Activated CD8-positive, alpha-beta T cell treated with anti-CD3 and anti-CD28 coated beads, Interleukin-2, amount 10 ng/mL, durations not matched to agents 7 days and 5 days (primary cell): ENCODE measurements around the gene TMEM43. TPM values are rescaled to one million over a fixed set of nuclear protein-coding genes. Genes with fewer than 3 reads are reported as not detected.

Source experiments
- ATAC-seq: fragments of 150-1000 bp; cut with Tn5 transposase; one replicate; pipeline ENCODE4 v1.10.0; 2021; ENCODE audit warnings: moderate library complexity
- CTCF ChIA-PET: fragments of 350-600 bp; sonication (Branson Sonifier 250); formaldehyde crosslinking; loops from one replicate; lab custom pipeline; 2021; ENCODE audit warnings: antibody characterized with exemption; lab: Charles Lee
- POLR2A ChIA-PET: fragments of 350-600 bp; sonication (Branson Sonifier 250); formaldehyde crosslinking; loops from one replicate; lab custom pipeline; 2021; ENCODE audit warnings: antibody characterized with exemption; lab: Charles Lee
- DNase-seq: peaks from one replicate; pipeline ENCODE4 v3.0.0-alpha.2; 2020
- H3K27ac Mint-ChIP-seq: one replicate; pipeline ENCODE4 v1.8.0; 2021; ENCODE audit warnings: mild to moderate bottlenecking, mixed read lengths
- H3K27me3 Mint-ChIP-seq: one replicate; pipeline ENCODE4 v1.8.0; 2021; ENCODE audit warnings: low read depth, mixed read lengths
- H3K36me3 Mint-ChIP-seq: one replicate; pipeline ENCODE4 v1.8.0; 2021; ENCODE audit warnings: low read depth, mixed read lengths
- H3K4me1 Mint-ChIP-seq: one replicate; pipeline ENCODE4 v1.8.0; 2021; ENCODE audit warnings: low read depth, mixed read lengths
- H3K4me3 Mint-ChIP-seq: one replicate; pipeline ENCODE4 v1.8.0; 2021; ENCODE audit warnings: mild to moderate bottlenecking, mixed read lengths
- H3K9me3 Mint-ChIP-seq: one replicate; pipeline ENCODE4 v1.8.0; 2022; ENCODE audit warnings: mixed read lengths; ENCODE audit not compliant: insufficient read depth
- total RNA-seq, 2 experiments: library from RNA; stranded (reverse); gene quantifications; one replicate each; pipeline ENCODE4 v1.2.3, GENCODE V29; 2021

The TMEM43 gene
- total RNA-seq, 2 experiments from 2014 or later, result 27.9 to 28.8 TPM

DNA sequence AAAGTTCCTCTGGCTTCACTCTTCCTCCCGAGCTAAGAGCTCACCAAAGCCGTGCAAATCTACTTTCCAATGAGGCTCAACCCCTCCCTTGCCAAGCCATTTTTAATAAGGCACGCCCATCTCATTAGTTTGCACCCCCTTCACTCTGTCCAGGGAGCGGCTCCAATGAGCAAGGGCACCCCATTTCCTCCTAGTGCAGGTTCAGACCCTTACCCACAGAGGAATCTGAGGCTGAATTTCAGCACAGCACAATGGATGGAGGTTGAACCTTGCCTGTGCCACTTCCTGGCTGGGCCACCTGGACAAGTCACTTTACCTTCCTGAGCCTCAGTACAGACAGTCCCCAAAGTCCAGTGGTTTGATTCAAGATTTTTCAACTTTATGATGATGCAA is 28.1 kb downstream of the TMEM43 start:
- POLR2A ChIA-PET, result no interaction called here
- peaks cover 31% of the 10 kb centered on the region for H3K36me3 Mint-ChIP-seq

GRCh38 chr3:14153663-14154062 is 28.8 kb downstream of the TMEM43 start:
- Mint-ChIP-seq H3K9me3 (no peaks in the 10 kb centered on the region), H3K36me3 (peaks cover 35% of the 10 kb centered on the region), H3K27me3 (no peaks in the 10 kb centered on the region), H3K27ac (no peak overlapping the region), H3K4me3 (no peak overlapping the region), H3K4me1 (no peaks in the 10 kb centered on the region)
- DNase-seq, result no peak
- POLR2A ChIA-PET, result no interaction called here
- ATAC-seq, result no peak
- CTCF ChIA-PET, result interaction anchor here (0.9 to 1.1 kb wide), 2 partner anchors 31 to 50 kb away, joined by 3 to 4 read pairs; no protein-coding TSS in a partner anchor

More for the DNA sequence above, 28.1 kb downstream of the TMEM43 start:
- CTCF ChIA-PET, result interaction anchor here (0.5 to 1.5 kb wide), 6 partner anchors 9 to 1417 kb away, joined by 3 to 6 read pairs (median 4); no protein-coding TSS in a partner anchor
- Mint-ChIP-seq H3K27ac (no peak overlapping the region), H3K4me1 (no peaks in the 10 kb centered on the region), H3K27me3 (no peaks in the 10 kb centered on the region), H3K4me3 (no peak overlapping the region), H3K9me3 (no peaks in the 10 kb centered on the region)
- DNase-seq (no peak), ATAC-seq (no peak)

- ChIA-PET CTCF (no interaction called here), POLR2A (no interaction called here)
These were observed 29.4 kb downstream of the TMEM43 start for GRCh38 chr3:14154276-14154675.

DNA sequence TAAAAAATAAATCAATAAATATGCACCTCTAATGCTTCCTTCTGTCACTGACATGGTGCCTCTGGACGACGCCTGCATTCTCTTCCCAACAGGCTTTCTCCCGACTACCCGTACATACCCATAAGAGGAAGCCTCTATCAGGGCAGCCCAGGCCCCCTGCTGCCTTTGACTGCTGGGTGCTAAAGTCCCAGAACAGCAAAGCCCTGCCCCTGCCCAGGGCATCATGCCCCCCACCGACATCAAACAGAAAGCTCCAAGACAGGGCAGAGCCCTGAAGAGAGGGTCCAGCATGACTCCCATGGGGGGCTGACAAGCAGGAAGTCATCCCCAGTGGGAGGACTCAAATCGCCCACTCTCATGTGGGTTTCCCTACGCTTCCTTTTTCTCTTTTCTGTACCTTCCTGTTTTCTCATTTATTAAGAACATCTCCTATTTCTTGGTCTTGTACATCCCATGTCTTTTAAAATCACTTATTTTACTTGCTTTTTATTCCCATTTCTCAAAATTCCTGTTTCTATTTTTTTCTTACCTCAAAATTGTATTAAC is 30.1 kb downstream of the TMEM43 start:
- Mint-ChIP-seq H3K36me3 (peaks cover 46% of the 10 kb centered on the region), H3K27me3 (no peaks in the 10 kb centered on the region)
- POLR2A ChIA-PET, result interaction anchor here (1.0 kb wide), 1 partner anchor 21 kb away, joined by 3 read pairs; no protein-coding TSS in a partner anchor

More at GRCh38 chr3:14154276-14154675, 29.4 kb downstream of the TMEM43 start:
- Mint-ChIP-seq H3K36me3 (peaks cover 41% of the 10 kb centered on the region), H3K4me3 (no peak overlapping the region), H3K27ac (no peak overlapping the region), H3K9me3 (no peaks in the 10 kb centered on the region), H3K4me1 (no peaks in the 10 kb centered on the region), H3K27me3 (no peaks in the 10 kb centered on the region)
- ATAC-seq, result no peak
- DNase-seq, result no peak

GRCh38 chr3:14156201-14156600 is 31.3 kb downstream of the TMEM43 start:
- DNase-seq (no peak), ATAC-seq (no peak)
- H3K27me3 Mint-ChIP-seq, result no peaks in the 10 kb centered on the region
- POLR2A ChIA-PET, result no interaction called here
- CTCF ChIA-PET, result interaction anchor here (1.2 kb wide), 1 partner anchor 47 kb away, joined by 3 read pairs; no protein-coding TSS in a partner anchor
- H3K36me3 Mint-ChIP-seq, result peaks cover 55% of the 10 kb centered on the region
- no peak overlapping the region for H3K27ac Mint-ChIP-seq
- H3K9me3 Mint-ChIP-seq, result peaks cover 11% of the 10 kb centered on the region
- H3K4me3 Mint-ChIP-seq, result no peak overlapping the region
- H3K4me1 Mint-ChIP-seq, result no peaks in the 10 kb centered on the region

More for the DNA sequence above, 30.1 kb downstream of the TMEM43 start:
- no peaks in the 10 kb centered on the region for H3K4me1 Mint-ChIP-seq
- H3K9me3 Mint-ChIP-seq, result no peaks in the 10 kb centered on the region
- H3K27ac Mint-ChIP-seq, result no peak overlapping the region
- no peak for DNase-seq
- ATAC-seq, result no peak
- H3K4me3 Mint-ChIP-seq, result no peak overlapping the region
- CTCF ChIA-PET, result no interaction called here

DNA sequence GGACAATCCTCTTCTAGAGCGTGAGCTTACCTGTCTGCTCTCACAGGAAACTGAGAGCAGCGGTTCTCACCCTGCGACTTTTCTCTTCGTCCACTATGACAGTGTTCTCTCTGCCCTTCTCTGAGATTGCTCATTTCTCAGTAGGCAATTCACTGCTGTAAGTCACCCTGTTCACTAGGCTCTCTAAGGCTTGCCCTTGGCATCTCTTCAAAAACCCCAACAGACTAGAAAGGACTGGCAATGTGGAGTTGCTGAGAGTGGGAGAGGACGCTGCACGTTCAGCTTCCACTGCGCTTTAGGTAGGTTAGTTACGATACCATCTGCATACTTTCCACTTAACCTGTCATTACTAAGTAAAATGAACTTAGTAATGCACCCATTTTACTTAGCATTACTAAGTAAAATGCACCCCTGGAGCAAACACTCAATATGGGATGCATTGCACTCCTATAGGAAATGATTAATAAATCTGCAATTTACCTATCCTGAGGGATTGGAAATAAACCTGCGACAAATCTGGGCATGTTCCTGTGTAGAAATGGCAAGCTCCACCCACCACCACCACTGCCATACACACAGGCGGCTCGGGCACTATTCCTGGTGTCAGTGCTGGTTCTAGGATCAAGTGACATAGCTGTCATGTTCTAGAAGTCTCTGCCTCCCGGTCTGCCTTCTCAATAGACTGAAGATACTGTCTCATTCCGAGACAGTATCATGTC is 32.1 kb downstream of the TMEM43 start:
- peaks cover 19% of the 10 kb centered on the region for H3K9me3 Mint-ChIP-seq
- H3K27ac Mint-ChIP-seq, result no peak overlapping the region
- H3K27me3 Mint-ChIP-seq, result no peaks in the 10 kb centered on the region
- peak; percentile 14 for DNase-seq
- no peaks in the 10 kb centered on the region for H3K4me1 Mint-ChIP-seq
- no peak for ATAC-seq
- CTCF ChIA-PET, result interaction anchor here (1.2 kb wide), 1 partner anchor 46 kb away, joined by 3 read pairs; no protein-coding TSS in a partner anchor
- POLR2A ChIA-PET, result interaction anchor here (0.9 kb wide), 1 partner anchor 17 kb away, joined by 3 read pairs; no protein-coding TSS in a partner anchor
- H3K4me3 Mint-ChIP-seq, result no peak overlapping the region
- peaks cover 63% of the 10 kb centered on the region for H3K36me3 Mint-ChIP-seq

DNA sequence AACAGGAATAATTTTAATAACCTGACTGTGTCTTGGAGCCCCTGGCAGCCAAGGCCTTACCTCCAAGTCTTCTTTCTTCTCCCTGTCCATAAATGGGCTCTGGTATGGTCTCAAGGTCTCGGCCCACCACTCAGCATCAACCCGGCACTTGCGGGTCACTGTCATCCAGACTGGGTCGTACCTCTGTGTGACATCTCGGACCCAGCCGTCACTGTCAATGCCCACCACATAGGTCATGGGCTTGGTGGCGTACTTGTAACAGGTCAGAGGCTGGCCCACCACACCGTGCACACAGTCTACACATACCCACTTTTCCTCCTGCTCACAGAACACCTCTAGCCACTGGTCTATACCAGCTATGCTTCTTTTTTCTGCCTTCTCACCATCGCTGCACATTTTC is 33.1 kb downstream of the TMEM43 start:
- Mint-ChIP-seq H3K4me3 (no peak overlapping the region), H3K9me3 (peaks cover 23% of the 10 kb centered on the region), H3K36me3 (peaks cover 67% of the 10 kb centered on the region), H3K27me3 (no peaks in the 10 kb centered on the region), H3K27ac (no peak overlapping the region), H3K4me1 (no peaks in the 10 kb centered on the region)
- peak; percentile 14 for DNase-seq
- no peak for ATAC-seq
- ChIA-PET POLR2A (interaction anchor here (0.9 kb wide), 1 partner anchor 16 kb away, joined by 3 read pairs; no protein-coding TSS in a partner anchor), CTCF (no interaction called here)

DNA sequence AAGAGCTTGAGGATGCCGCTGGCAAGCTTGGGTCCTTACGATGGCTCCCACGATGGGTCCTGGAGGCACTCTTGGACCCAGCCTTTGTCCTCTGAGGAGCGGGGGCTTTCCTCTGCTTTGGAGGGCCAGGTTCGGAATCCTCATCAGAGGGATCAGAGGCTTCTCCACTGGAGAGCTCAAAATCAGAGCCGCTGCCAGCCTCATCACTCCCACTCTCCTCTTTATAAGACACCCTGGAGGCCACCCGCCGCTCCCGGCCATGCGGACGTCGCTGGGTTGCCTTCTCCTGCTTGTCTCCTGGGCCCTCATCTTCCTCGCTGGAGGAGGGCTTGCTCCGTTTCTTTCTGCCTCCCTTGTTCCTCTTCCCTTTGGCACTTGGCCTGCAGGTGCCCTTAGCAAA is 33.5 kb downstream of the TMEM43 start:
- CTCF ChIA-PET, result no interaction called here
- H3K27ac Mint-ChIP-seq, result no peak overlapping the region
- H3K4me3 Mint-ChIP-seq, result no peak overlapping the region
- DNase-seq (peak; percentile 9), ATAC-seq (no peak)
- H3K36me3 Mint-ChIP-seq, result peaks cover 71% of the 10 kb centered on the region
- H3K27me3 Mint-ChIP-seq, result no peaks in the 10 kb centered on the region
- POLR2A ChIA-PET, result interaction anchor here (0.9 kb wide), 2 partner anchors 16 to 21 kb away, joined by 3 read pairs; no protein-coding TSS in a partner anchor
- H3K9me3 Mint-ChIP-seq, result peaks cover 26% of the 10 kb centered on the region
- H3K4me1 Mint-ChIP-seq, result no peaks in the 10 kb centered on the region

- H3K9me3 Mint-ChIP-seq, result peaks cover 26% of the 10 kb centered on the region
- DNase-seq (peak; percentile 12), ATAC-seq (no peak)
- H3K4me3 Mint-ChIP-seq, result no peak overlapping the region
- POLR2A ChIA-PET, result no interaction called here
- CTCF ChIA-PET, result interaction anchor here (0.7 kb wide), 1 partner anchor 11 kb away, joined by 3 read pairs; no protein-coding TSS in a partner anchor
- no peaks in the 10 kb centered on the region for H3K4me1 Mint-ChIP-seq
- H3K36me3 Mint-ChIP-seq, result peaks cover 74% of the 10 kb centered on the region
- H3K27me3 Mint-ChIP-seq, result no peaks in the 10 kb centered on the region
- no peak overlapping the region for H3K27ac Mint-ChIP-seq
These were observed 34.6 kb downstream of the TMEM43 start for GRCh38 chr3:14159426-14159825.

DNA sequence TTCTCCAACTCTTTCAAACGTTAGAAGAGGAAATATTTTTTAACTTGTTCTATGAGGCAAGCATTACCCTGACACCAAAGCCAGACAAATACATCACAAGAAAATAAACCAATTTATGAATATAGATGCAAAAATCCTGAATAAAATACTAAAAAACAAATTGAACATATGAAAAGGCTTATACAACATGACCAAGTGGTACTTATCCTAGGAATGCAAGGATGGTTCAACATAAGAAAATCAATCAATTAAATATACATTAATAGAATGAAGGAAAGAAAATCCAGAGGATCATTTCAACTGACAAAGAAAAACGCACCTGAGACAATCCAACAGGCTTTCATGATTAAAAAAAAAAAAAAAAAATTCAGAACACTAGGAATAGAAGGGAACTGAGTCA is 36.4 kb downstream of the TMEM43 start:
- peaks cover 26% of the 10 kb centered on the region for H3K9me3 Mint-ChIP-seq
- no peak overlapping the region for H3K4me3 Mint-ChIP-seq
- H3K4me1 Mint-ChIP-seq, result no peaks in the 10 kb centered on the region
- no peak overlapping the region for H3K27ac Mint-ChIP-seq
- DNase-seq, result no peak
- POLR2A ChIA-PET, result no interaction called here
- no peak for ATAC-seq
- CTCF ChIA-PET, result interaction anchor here (1.2 to 1.4 kb wide), 2 partner anchors 9 to 37 kb away, joined by 4 read pairs; partner anchors contain the start of gene CHCHD4
- peaks cover 86% of the 10 kb centered on the region for H3K36me3 Mint-ChIP-seq
- H3K27me3 Mint-ChIP-seq, result no peaks in the 10 kb centered on the region

GRCh38 chr3:14162178-14162577 is 37.3 kb downstream of the TMEM43 start:
- ATAC-seq, result no peak
- Mint-ChIP-seq H3K4me1 (no peaks in the 10 kb centered on the region), H3K4me3 (no peak overlapping the region), H3K9me3 (peaks cover 26% of the 10 kb centered on the region), H3K36me3 (peaks cover 90% of the 10 kb centered on the region), H3K27ac (no peak overlapping the region), H3K27me3 (no peaks in the 10 kb centered on the region)
- DNase-seq, result no peak
- ChIA-PET POLR2A (no interaction called here), CTCF (interaction anchor here (1.2 to 1.4 kb wide), 2 partner anchors 8 to 38 kb away, joined by 4 read pairs; partner anchors contain the start of gene CHCHD4)
